HEK293 (cell line): ENCODE data around the gene APCDD1L.

Source experiments
- CTCF ChIA-PET: fragments of 350-600 bp; formaldehyde crosslinking; extraction: SDS; loops from one replicate; lab custom pipeline; 2021; ENCODE audit warnings: antibody characterized with exemption; lab: Yijun Ruan, JAX
- POLR2A ChIA-PET: fragments of 300-600 bp; formaldehyde crosslinking; extraction: SDS; loops from one replicate; lab custom pipeline; 2020; ENCODE audit warnings: antibody characterized with exemption, inconsistent platforms; lab: Yijun Ruan, JAX
- H3K27ac ChIP-seq: fragments of 200-500 bp; sonication (Bioruptor generic); 2 replicates; pipeline ENCODE4 v1.5.1; 2014; ENCODE audit warnings: low read depth, low read length, control low read depth, inconsistent platforms; ENCODE audit errors: extremely low read depth
- H3K36me3 ChIP-seq, 2 experiments: fragments of 200-500 bp in 1 of 2; sonication (Bioruptor generic) in 1 of 2; 1 replicate in 1 of 2; 2 replicates in 1 of 2; pipeline ENCODE4 v1.5.1; 2014 to 2017; ENCODE audit warnings: inconsistent platforms in 2 of 2, low read length in 2 of 2; ENCODE audit not compliant: control insufficient read depth in 2 of 2, insufficient read depth in 1 of 2
- H3K4me1 ChIP-seq: fragments of 200-500 bp; sonication (Bioruptor generic); 2 replicates; pipeline ENCODE4 v1.5.1; 2014; ENCODE audit warnings: mild to moderate bottlenecking, low read length, inconsistent platforms; ENCODE audit not compliant: control insufficient read depth, insufficient read depth
- H3K4me3 ChIP-seq: 2 replicates; pipeline ENCODE4 v1.5.1; 2011; ENCODE audit warnings: low read depth, mild to moderate bottlenecking, control low read depth, low read length, moderate library complexity
- H3K9me3 ChIP-seq: fragments of 200-500 bp; sonication (Bioruptor generic); 2 replicates; pipeline ENCODE4 v1.5.1; 2014; ENCODE audit warnings: low read depth, low read length, inconsistent platforms; ENCODE audit not compliant: control insufficient read depth, insufficient read depth
- BCL11A ChIP-seq: fragments of 450-650 bp; formaldehyde crosslinking; IDR thresholded peaks from 2 replicates; pipeline ENCODE4 v1.5.1; 2016; ENCODE audit warnings: low read depth, missing biosample characterization, missing genetic modification characterization
- FEZF1 ChIP-seq: fragments of 450-650 bp; formaldehyde crosslinking; IDR thresholded peaks from 2 replicates; pipeline ENCODE4 v1.5.1; 2016; ENCODE audit warnings: missing biosample characterization, missing genetic modification characterization
- KLF8 ChIP-seq: fragments of 450-650 bp; formaldehyde crosslinking; IDR thresholded peaks from 2 replicates; pipeline ENCODE4 v1.5.1; 2016; ENCODE audit warnings: missing biosample characterization, missing genetic modification characterization
- OSR2 ChIP-seq: fragments of 450-650 bp; formaldehyde crosslinking; IDR thresholded peaks from 2 replicates; pipeline ENCODE4 v1.5.1; 2016; ENCODE audit warnings: missing biosample characterization, missing genetic modification characterization
- YY2 ChIP-seq: fragments of 450-650 bp; formaldehyde crosslinking; IDR thresholded peaks from 2 replicates; pipeline ENCODE4 v1.5.1; 2016; ENCODE audit warnings: missing biosample characterization, missing genetic modification characterization
- ZNF133 ChIP-seq: fragments of 450-650 bp; formaldehyde crosslinking; IDR thresholded peaks from 2 replicates; pipeline ENCODE4 v1.5.1; 2016; ENCODE audit warnings: missing biosample characterization, missing genetic modification characterization
- ZNF155 ChIP-seq: fragments of 450-650 bp; formaldehyde crosslinking; IDR thresholded peaks from 2 replicates; pipeline ENCODE4 v1.5.1; 2016; ENCODE audit warnings: missing biosample characterization, missing genetic modification characterization
- ZNF169 ChIP-seq: fragments of 450-650 bp; formaldehyde crosslinking; IDR thresholded peaks from 2 replicates; pipeline ENCODE4 v1.5.1; 2016; ENCODE audit warnings: missing biosample characterization, missing genetic modification characterization
- ZNF214 ChIP-seq: fragments of 450-650 bp; formaldehyde crosslinking; IDR thresholded peaks from 2 replicates; pipeline ENCODE4 v1.5.1; 2017; ENCODE audit warnings: missing biosample characterization, mild to moderate bottlenecking, missing genetic modification characterization, borderline replicate concordance
- ZNF24 ChIP-seq: fragments of 450-650 bp; formaldehyde crosslinking; IDR thresholded peaks from 2 replicates; pipeline ENCODE4 v1.5.1; 2016; ENCODE audit warnings: missing biosample characterization, missing genetic modification characterization
- ZNF274 ChIP-seq, 2 experiments: fragments of 200-500 bp in 1 of 2; fragments of 450-650 bp in 1 of 2; sonication (Bioruptor generic) in 1 of 2; formaldehyde crosslinking in 1 of 2; IDR thresholded peaks; 2 replicates each; pipeline versions ENCODE4 v1.5.1 to v1.6.1; 2014 to 2016; ENCODE audit warnings: borderline replicate concordance in 1 of 2, inconsistent platforms in 1 of 2, low read length in 1 of 2, missing biosample characterization in 1 of 2, missing genetic modification characterization in 1 of 2
- ZNF341 ChIP-seq: fragments of 450-650 bp; formaldehyde crosslinking; IDR thresholded peaks from 2 replicates; pipeline ENCODE4; 2016; ENCODE audit warnings: low read depth, missing biosample characterization, missing genetic modification characterization
- ZNF488 ChIP-seq: fragments of 450-650 bp; formaldehyde crosslinking; IDR thresholded peaks from 2 replicates; pipeline ENCODE4 v1.5.1; 2016; ENCODE audit warnings: missing biosample characterization, missing genetic modification characterization
- ZNF610 ChIP-seq: fragments of 450-650 bp; formaldehyde crosslinking; IDR thresholded peaks from 2 replicates; pipeline ENCODE4 v1.5.1; 2016; ENCODE audit warnings: missing biosample characterization, missing genetic modification characterization, borderline replicate concordance
- ZNF658 ChIP-seq: fragments of 450-650 bp; formaldehyde crosslinking; IDR thresholded peaks from 2 replicates; pipeline ENCODE4; 2016; ENCODE audit warnings: missing biosample characterization, missing genetic modification characterization
- ZNF704 ChIP-seq: fragments of 450-650 bp; formaldehyde crosslinking; IDR thresholded peaks from 2 replicates; pipeline ENCODE4 v1.5.1; 2016; ENCODE audit warnings: missing biosample characterization, missing genetic modification characterization
- ZNF792 ChIP-seq: fragments of 450-650 bp; formaldehyde crosslinking; IDR thresholded peaks from 2 replicates; pipeline ENCODE4 v1.5.1; 2016; ENCODE audit warnings: missing biosample characterization, missing genetic modification characterization
- ZNF830 ChIP-seq: fragments of 450-650 bp; IDR thresholded peaks from 2 replicates; pipeline ENCODE4 v1.5.0; 2018; ENCODE audit warnings: missing biosample characterization, missing genetic modification characterization, low read depth, mild to moderate bottlenecking, moderate library complexity
- ZSCAN5A ChIP-seq: fragments of 450-650 bp; formaldehyde crosslinking; IDR thresholded peaks from 2 replicates; pipeline ENCODE4 v1.5.1; 2016; ENCODE audit warnings: missing biosample characterization, missing genetic modification characterization
- TF ChIP-seq, protein P1 (sequence below): fragments of 450-650 bp; formaldehyde crosslinking; IDR thresholded peaks from 2 replicates; pipeline ENCODE4 v1.5.1; 2017; ENCODE audit warnings: missing biosample characterization, mild to moderate bottlenecking, missing genetic modification characterization, moderate library complexity
- TF ChIP-seq, protein P2 (sequence below): sonication (generic); formaldehyde crosslinking; IDR thresholded peaks from 2 replicates; pipeline ENCODE4 v1.8.1; 2022; ENCODE audit warnings: mild to moderate bottlenecking, moderate library complexity, missing genetic modification reagents
- TF ChIP-seq, protein P3 (sequence below): fragments of 450-650 bp; formaldehyde crosslinking; IDR thresholded peaks from 2 replicates; pipeline ENCODE4 v1.5.1; 2017; ENCODE audit warnings: missing biosample characterization, missing genetic modification characterization

APCDD1L gene

GRCh38 chr20:58472273-58473018 is 42.8 kb downstream of the APCDD1L start (continued):
- TF ChIP-seq ZNF155: no peak
- TF ChIP-seq, protein P1, sequence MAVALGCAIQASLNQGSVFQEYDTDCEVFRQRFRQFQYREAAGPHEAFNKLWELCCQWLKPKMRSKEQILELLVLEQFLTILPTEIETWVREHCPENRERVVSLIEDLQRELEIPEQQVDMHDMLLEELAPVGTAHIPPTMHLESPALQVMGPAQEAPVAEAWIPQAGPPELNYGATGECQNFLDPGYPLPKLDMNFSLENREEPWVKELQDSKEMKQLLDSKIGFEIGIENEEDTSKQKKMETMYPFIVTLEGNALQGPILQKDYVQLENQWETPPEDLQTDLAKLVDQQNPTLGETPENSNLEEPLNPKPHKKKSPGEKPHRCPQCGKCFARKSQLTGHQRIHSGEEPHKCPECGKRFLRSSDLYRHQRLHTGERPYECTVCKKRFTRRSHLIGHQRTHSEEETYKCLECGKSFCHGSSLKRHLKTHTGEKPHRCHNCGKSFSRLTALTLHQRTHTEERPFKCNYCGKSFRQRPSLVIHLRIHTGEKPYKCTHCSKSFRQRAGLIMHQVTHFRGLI (tag by site-specific recombination): no peak
- TF ChIP-seq ZNF658 (tag by site-specific recombination): no peak
- no peak for TF ChIP-seq YY2 (tag by site-specific recombination)
- no peak for TF ChIP-seq ZNF169 (tag by site-specific recombination)
- no peak for TF ChIP-seq ZNF274 (IDR thresholded peaks at IDR 0.05; ENCODE audit: low read length)
- TF ChIP-seq ZNF274 (tag by site-specific recombination; IDR thresholded peaks at IDR 0.05; ENCODE audit: borderline replicate concordance): no peak
- no peak for TF ChIP-seq ZNF610
- no peak for TF ChIP-seq OSR2 (tag by site-specific recombination)

DNA sequence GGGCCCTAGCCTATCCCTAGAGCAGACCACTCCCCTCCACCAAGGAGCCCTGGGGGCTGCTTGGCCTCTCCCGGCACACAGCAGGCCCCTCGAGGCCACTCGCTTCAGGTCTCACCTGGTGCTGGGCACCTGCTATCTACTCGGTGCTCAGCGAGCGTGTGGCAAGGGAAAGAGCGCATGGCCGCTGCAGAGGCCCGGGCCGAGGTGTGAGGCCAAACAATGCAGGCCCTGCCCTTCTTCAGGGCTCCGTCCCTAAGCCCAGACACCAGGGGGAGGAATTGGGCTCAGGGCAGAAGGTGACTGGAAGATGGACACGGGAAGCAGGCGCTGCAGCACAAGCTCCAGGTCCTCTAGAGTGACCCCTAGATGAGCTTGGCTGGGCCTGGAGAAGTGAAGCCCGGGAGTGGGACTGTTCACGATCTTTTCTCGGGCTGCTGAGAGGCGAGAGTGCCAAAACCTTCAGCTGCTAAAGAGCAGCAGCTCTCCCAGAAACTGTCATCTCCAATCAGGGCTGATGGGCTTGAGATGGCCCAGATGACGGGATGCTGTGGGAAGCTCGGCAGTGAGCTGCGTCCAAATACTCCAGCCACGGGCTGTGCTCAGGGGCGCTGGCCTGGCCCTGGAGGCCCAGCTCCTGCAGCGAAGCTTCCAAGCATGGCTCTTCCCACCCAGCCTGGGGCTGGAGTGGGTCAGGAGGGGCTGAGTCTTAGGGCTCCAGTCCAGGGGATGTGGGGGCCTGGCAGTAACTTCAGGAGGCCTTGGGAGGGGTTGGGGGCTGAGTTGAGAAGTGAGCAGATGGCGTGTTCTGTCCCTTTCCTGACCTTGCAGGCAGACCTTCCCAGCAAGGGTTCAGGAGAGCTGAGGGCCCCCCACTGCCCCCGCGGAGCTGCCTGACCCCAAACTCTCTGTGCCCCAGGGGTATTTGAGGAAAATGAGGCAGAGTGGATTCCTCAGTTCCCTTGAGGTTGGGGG is 43.7 kb downstream of the APCDD1L start:
- ChIA-PET POLR2A (no interaction called here), CTCF (no interaction called here)
- H3K36me3 ChIP-seq: no peaks in the 10 kb centered on the region
- TF ChIP-seq BCL11A (tag by site-specific recombination): no peak
- no peak for TF ChIP-seq KLF8
- TF ChIP-seq ZNF341 (tag by site-specific recombination): no peak
- TF ChIP-seq, protein P2, sequence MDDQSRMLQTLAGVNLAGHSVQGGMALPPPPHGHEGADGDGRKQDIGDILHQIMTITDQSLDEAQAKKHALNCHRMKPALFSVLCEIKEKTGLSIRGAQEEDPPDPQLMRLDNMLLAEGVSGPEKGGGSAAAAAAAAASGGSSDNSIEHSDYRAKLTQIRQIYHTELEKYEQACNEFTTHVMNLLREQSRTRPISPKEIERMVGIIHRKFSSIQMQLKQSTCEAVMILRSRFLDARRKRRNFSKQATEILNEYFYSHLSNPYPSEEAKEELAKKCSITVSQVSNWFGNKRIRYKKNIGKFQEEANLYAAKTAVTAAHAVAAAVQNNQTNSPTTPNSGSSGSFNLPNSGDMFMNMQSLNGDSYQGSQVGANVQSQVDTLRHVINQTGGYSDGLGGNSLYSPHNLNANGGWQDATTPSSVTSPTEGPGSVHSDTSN (CRISPR knock-in tag): no peak
- TF ChIP-seq ZNF704 (tag by site-specific recombination): no peak
- TF ChIP-seq, protein P3, sequence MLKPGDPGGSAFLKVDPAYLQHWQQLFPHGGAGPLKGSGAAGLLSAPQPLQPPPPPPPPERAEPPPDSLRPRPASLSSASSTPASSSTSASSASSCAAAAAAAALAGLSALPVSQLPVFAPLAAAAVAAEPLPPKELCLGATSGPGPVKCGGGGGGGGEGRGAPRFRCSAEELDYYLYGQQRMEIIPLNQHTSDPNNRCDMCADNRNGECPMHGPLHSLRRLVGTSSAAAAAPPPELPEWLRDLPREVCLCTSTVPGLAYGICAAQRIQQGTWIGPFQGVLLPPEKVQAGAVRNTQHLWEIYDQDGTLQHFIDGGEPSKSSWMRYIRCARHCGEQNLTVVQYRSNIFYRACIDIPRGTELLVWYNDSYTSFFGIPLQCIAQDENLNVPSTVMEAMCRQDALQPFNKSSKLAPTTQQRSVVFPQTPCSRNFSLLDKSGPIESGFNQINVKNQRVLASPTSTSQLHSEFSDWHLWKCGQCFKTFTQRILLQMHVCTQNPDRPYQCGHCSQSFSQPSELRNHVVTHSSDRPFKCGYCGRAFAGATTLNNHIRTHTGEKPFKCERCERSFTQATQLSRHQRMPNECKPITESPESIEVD: no peak
- TF ChIP-seq FEZF1 (tag by site-specific recombination): no peak
- no peak for TF ChIP-seq ZNF133 (tag by site-specific recombination)
- no peak for TF ChIP-seq ZNF830 (tag by site-specific recombination)
- no peak for TF ChIP-seq ZNF214 (tag by site-specific recombination)
- no peak for TF ChIP-seq ZNF792 (tag by site-specific recombination)
- TF ChIP-seq ZSCAN5A: no peak
- TF ChIP-seq ZNF24 (tag by site-specific recombination): no peak
- TF ChIP-seq ZNF488 (tag by site-specific recombination): no peak
- H3K9me3 ChIP-seq: no peaks in the 10 kb centered on the region
- no peaks in the 10 kb centered on the region for H3K4me1 ChIP-seq
- no peak overlapping the region for H3K27ac ChIP-seq
- H3K4me3 ChIP-seq: no peak overlapping the region
